Nephron progenitor cell (in vitro differentiated cells): Measurements from ENCODE around the gene OPALIN.

Source experiments
- DNase-seq: peaks from one replicate; pipeline ENCODE4 v3.0.0; 2021
- H3K27ac Mint-ChIP-seq: 2 replicates; pipeline ENCODE4 v1.8.0; 2021; ENCODE audit warnings: mild to moderate bottlenecking, moderate library complexity, mixed read lengths
- H3K27me3 Mint-ChIP-seq: 2 replicates; pipeline ENCODE4 v1.8.0; 2021; ENCODE audit warnings: mild to moderate bottlenecking, low read depth, mixed read lengths; ENCODE audit not compliant: poor library complexity
- H3K36me3 Mint-ChIP-seq: 2 replicates; pipeline ENCODE4 v1.8.0; 2021; ENCODE audit warnings: low read depth, mixed read lengths
- H3K4me1 Mint-ChIP-seq: 2 replicates; pipeline ENCODE4 v1.8.0; 2021; ENCODE audit warnings: mixed read lengths
- H3K4me3 Mint-ChIP-seq: 2 replicates; pipeline ENCODE4 v1.8.0; 2021; ENCODE audit warnings: mild to moderate bottlenecking, moderate library complexity, mixed read lengths
- H3K9me3 Mint-ChIP-seq: 2 replicates; pipeline ENCODE4 v1.8.0; 2021; ENCODE audit warnings: mild to moderate bottlenecking, moderate library complexity, mixed read lengths
- CTCF ChIP-seq: fragments of 200-600 bp; sonication (generic); IDR thresholded peaks from 2 replicates; pipeline ENCODE4 v1.5.0; 2021; ENCODE audit warnings: antibody characterized with exemption

The OPALIN gene

DNA sequence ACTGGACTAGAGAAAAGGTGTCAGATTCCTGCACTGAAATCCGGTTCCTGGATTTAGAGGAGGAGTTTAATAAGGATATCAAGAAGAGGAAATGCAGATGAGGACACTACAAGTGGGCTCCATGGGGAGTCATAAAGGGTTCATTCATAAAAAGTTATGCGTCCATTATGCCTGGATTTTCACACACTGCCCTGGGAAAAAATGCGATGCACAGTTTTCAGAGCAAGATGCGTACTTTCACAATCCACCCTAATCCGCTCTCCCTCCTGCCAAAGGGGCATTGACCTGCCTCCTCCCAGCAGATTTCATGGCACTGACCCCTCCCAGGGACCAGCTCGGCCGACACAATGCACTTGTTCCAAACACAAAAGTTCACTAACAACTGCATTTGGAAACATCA is 42.2 kb upstream of the OPALIN start:
- Mint-ChIP-seq H3K27ac (no peak overlapping the region), H3K9me3 (no peaks in the 10 kb centered on the region), H3K27me3 (peaks cover 12% of the 10 kb centered on the region), H3K36me3 (no peaks in the 10 kb centered on the region), H3K4me3 (no peak overlapping the region), H3K4me1 (peaks cover 47% of the 10 kb centered on the region)
- DNase-seq: no peak
- TF ChIP-seq CTCF: no peak

GRCh38 chr10:96400465-96400864 is 41.7 kb upstream of the OPALIN start:
- TF ChIP-seq CTCF: no peak
- no peak overlapping the region for H3K27ac Mint-ChIP-seq
- H3K9me3 Mint-ChIP-seq: no peaks in the 10 kb centered on the region
- H3K36me3 Mint-ChIP-seq: no peaks in the 10 kb centered on the region
- no peak for DNase-seq
- peaks cover 12% of the 10 kb centered on the region for H3K27me3 Mint-ChIP-seq
- no peak overlapping the region for H3K4me3 Mint-ChIP-seq
- peaks cover 42% of the 10 kb centered on the region for H3K4me1 Mint-ChIP-seq

DNA sequence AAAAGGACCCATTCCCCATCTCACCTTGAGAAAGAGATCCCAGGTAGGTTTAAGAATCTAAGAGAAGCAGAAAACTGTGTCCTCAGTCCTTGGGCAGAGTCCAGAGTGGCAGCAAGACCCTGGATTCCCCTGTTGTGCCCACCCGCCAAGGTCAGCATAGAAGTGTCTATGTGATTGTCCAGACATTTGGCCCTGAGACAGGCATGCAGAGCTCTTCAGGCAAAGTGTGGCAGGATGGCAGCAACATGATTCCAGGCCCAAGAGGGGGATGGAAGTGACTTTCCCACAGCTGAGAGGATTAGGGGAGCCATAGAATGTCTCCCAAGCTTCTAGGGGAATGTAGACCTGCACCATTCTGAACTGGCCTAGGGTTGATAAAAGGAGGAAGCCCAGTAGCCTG is 39.1 kb upstream of the OPALIN start:
- Mint-ChIP-seq H3K27me3 (peaks cover 15% of the 10 kb centered on the region), H3K36me3 (no peaks in the 10 kb centered on the region)

GRCh38 chr10:96395931-96396877 is 37.4 kb upstream of the OPALIN start:
- peak; percentile 92 for TF ChIP-seq CTCF
- H3K9me3 Mint-ChIP-seq: no peaks in the 10 kb centered on the region
- H3K4me1 Mint-ChIP-seq: peaks cover 17% of the 10 kb centered on the region
- H3K27me3 Mint-ChIP-seq: peaks cover 11% of the 10 kb centered on the region
- H3K4me3 Mint-ChIP-seq: no peak overlapping the region
- peak; percentile 73 for DNase-seq
- H3K27ac Mint-ChIP-seq: no peak overlapping the region
- H3K36me3 Mint-ChIP-seq: no peaks in the 10 kb centered on the region

More for the DNA sequence above, 39.1 kb upstream of the OPALIN start:
- no peak for TF ChIP-seq CTCF
- Mint-ChIP-seq H3K27ac (no peak overlapping the region), H3K4me1 (peaks cover 26% of the 10 kb centered on the region), H3K4me3 (no peak overlapping the region), H3K9me3 (no peaks in the 10 kb centered on the region)
- no peak for DNase-seq

DNA sequence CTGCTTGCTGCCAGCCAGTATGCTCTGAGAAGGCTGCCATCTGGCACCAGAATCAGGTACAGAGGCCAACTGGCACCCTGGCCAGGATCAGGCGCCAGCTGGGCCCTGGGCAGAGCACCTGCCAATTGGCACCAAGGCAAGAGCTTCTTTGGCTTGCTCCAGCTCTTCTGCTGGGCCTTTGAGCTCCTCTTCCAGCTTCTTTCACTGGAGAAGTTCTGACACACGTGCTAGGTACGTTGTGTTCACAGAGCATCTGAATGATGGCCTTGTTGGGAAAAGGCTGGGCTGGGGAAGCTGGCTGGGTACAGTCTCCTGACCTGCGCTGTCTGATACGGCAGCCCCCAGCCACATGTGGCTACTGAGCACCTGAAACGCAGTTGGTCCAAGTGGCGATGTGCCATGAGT is 31.7 kb upstream of the OPALIN start:
- no peak overlapping the region for H3K27ac Mint-ChIP-seq
- no peaks in the 10 kb centered on the region for H3K4me1 Mint-ChIP-seq
- TF ChIP-seq CTCF: no peak
- H3K9me3 Mint-ChIP-seq: no peaks in the 10 kb centered on the region
- peaks cover 23% of the 10 kb centered on the region for H3K27me3 Mint-ChIP-seq
- H3K4me3 Mint-ChIP-seq: no peak overlapping the region
- no peaks in the 10 kb centered on the region for H3K36me3 Mint-ChIP-seq
- no peak for DNase-seq

DNA sequence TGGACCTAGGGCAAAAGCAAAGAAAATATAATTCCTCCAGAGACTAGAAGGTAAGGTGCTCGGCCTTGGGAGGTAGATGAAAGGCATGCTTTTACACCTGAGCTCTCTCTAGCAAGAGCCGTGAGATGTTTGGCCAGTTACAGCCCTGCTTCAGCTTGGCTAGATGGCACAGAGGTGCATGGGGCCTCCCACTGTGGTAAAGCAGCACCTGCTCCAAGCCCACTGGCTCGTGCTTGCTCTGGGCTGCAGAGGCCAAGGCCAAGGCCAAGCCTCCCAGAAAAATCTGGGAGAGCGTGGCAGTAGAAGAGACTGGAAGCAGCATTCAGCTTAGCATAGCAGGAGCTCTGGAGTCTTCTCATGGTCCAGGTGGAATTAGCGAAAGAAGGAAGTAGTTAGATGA is 31.0 kb upstream of the OPALIN start:
- Mint-ChIP-seq H3K27me3 (peaks cover 19% of the 10 kb centered on the region), H3K36me3 (no peaks in the 10 kb centered on the region), H3K4me1 (no peaks in the 10 kb centered on the region), H3K4me3 (no peak overlapping the region), H3K9me3 (no peaks in the 10 kb centered on the region), H3K27ac (no peak overlapping the region)
- no peak for TF ChIP-seq CTCF
- no peak for DNase-seq
